Kidney capillary endothelial cell (primary cell): Measurements from ENCODE around the gene TMCO2.

Experiments
- DNase-seq: peaks from one replicate; pipeline ENCODE4 v3.0.0-alpha.2; 2018; ENCODE audit warnings: low spot score

The TMCO2 gene

GRCh38 chr1:40257688-40258444, 10.1 kb downstream of the TMCO2 start, which contains the start of gene ZMPSTE24:
Gene ZMPSTE24 (plus strand): TSS chr1:40258236. CDS start chr1:40258272, 36 bp downstream.
- DNase-seq, result peak; percentile 92

- peak; percentile 12 for DNase-seq
These were observed 10.7 kb downstream of the TMCO2 start for GRCh38 chr1:40258445-40258769.

- DNase-seq, result no peak
These were observed 16.6 kb downstream of the TMCO2 start for GRCh38 chr1:40264354-40264781.

- no peak for DNase-seq
These were observed 17.6 kb downstream of the TMCO2 start for GRCh38 chr1:40265298-40265697.

GRCh38 chr1:40265919-40266318, 18.2 kb downstream of the TMCO2 start:
- no peak for DNase-seq

GRCh38 chr1:40266786-40267535, 19.2 kb downstream of the TMCO2 start:
- no peak for DNase-seq

- DNase-seq, result no peak
These were observed 20.0 kb downstream of the TMCO2 start for GRCh38 chr1:40267767-40268187.

GRCh38 chr1:40268211-40268610, 20.5 kb downstream of the TMCO2 start:
- DNase-seq, result no peak

- no peak for DNase-seq
These were observed 22.6 kb downstream of the TMCO2 start for GRCh38 chr1:40270152-40270834.

- no peak for DNase-seq
These were observed 25.0 kb downstream of the TMCO2 start for GRCh38 chr1:40272653-40273213.

- no peak for DNase-seq
These were observed 25.9 kb downstream of the TMCO2 start for GRCh38 chr1:40273547-40274166.

- no peak for DNase-seq
These were observed 26.6 kb downstream of the TMCO2 start for GRCh38 chr1:40274331-40274730.

GRCh38 chr1:40276122-40276521, 28.4 kb downstream of the TMCO2 start:
- no peak for DNase-seq

- DNase-seq, result no peak
These were observed 34.1 kb downstream of the TMCO2 start for GRCh38 chr1:40281853-40282252.

GRCh38 chr1:40291293-40291692, 43.6 kb downstream of the TMCO2 start:
- no peak for DNase-seq

- DNase-seq, result no peak
These were observed 51.9 kb downstream of the TMCO2 start for GRCh38 chr1:40299366-40300248.

GRCh38 chr1:40300249-40300567, 52.5 kb downstream of the TMCO2 start:
- no peak for DNase-seq

- DNase-seq, result no peak
These were observed 52.9 kb downstream of the TMCO2 start for GRCh38 chr1:40300651-40301050.

- DNase-seq, result no peak
These were observed 53.3 kb downstream of the TMCO2 start for GRCh38 chr1:40301066-40301465.
